Activated T-cell treated with anti-CD3 and anti-CD28 coated beads, Interleukin-2, amount 50 U/mL, for 1 hour (primary cell): ENCODE results near the gene ZNF57.
"Not testable (repeated sequence)": the region's sequence is repeated elsewhere in the genome, so short reads cannot be mapped to it uniquely, and the experiment has no call there.

Source experiments
- DNase-seq: peaks from one replicate; pipeline ENCODE4 v3.0.0-alpha.2; 2020

ZNF57 gene

GRCh38 chr19:2960120-2960519 lies 59.4 kb downstream of the ZNF57 start:
- DNase-seq = no peak

GRCh38 chr19:2962018-2962670 lies 61.4 kb downstream of the ZNF57 start:
- peak; percentile 35 for DNase-seq

GRCh38 chr19:2963122-2963521 lies 62.4 kb downstream of the ZNF57 start:
- no peak for DNase-seq

- DNase-seq = not testable (repeated sequence)
Observed at GRCh38 chr19:2963631-2964030, 62.9 kb downstream of the ZNF57 start.

- DNase-seq = no peak
Observed at GRCh38 chr19:2964874-2965273, 64.1 kb downstream of the ZNF57 start.

- no peak for DNase-seq
Observed at GRCh38 chr19:2967972-2968371, 67.2 kb downstream of the ZNF57 start.
